Heart right ventricle (tissue), 16 donors: ENCODE results near the gene TMEM18. TPM values are rescaled to one million over a fixed set of nuclear protein-coding genes. Genes with fewer than 3 reads are reported as not detected.

Experiments
- ATAC-seq, 8 donors: fragments of 200-7000 bp; cut with Tn5 transposase; one replicate each; pipeline ENCODE4 v1.9.1; 2020; ENCODE audit warnings: mild to moderate bottlenecking in 8 of 8, moderate library complexity in 8 of 8, moderate number of reproducible peaks in 1 of 8
- DNase-seq, 2 donors: peaks; one replicate each; pipeline ENCODE4 v3.0.0-alpha.2; 2020
- H3K27ac ChIP-seq, 10 donors: fragments of 200-600 bp; sonication (generic) in 2 of 10; one replicate each; pipeline versions ENCODE4 v1.5.0 to v1.8.0; 2020 to 2022; ENCODE audit warnings: mild to moderate bottlenecking in 3 of 10
- H3K27me3 ChIP-seq, 7 donors: fragments of 200-600 bp; one replicate each; pipeline ENCODE4 v1.8.0; 2021 to 2022; ENCODE audit warnings: mild to moderate bottlenecking in 2 of 7
- H3K36me3 ChIP-seq, 9 donors: fragments of 200-600 bp; sonication (generic) in 1 of 9; one replicate each; pipeline versions ENCODE4 v1.5.0 to v1.8.0; 2020 to 2022; ENCODE audit warnings: mild to moderate bottlenecking in 2 of 9
- H3K4me1 ChIP-seq, 9 donors: fragments of 200-600 bp; sonication (generic) in 1 of 9; one replicate each; pipeline versions ENCODE4 v1.5.0 to v1.8.0; 2020 to 2022; ENCODE audit warnings: mild to moderate bottlenecking in 4 of 9
- H3K4me3 ChIP-seq, 10 donors: fragments of 200-600 bp; sonication (generic) in 2 of 10; one replicate each; pipeline versions ENCODE4 v1.5.0 to v1.8.0; 2020 to 2022; ENCODE audit warnings: mild to moderate bottlenecking in 7 of 10, moderate library complexity in 2 of 10
- H3K9me3 ChIP-seq, 11 donors: fragments of 200-600 bp in 10 of 11; sonication (generic) in 2 of 11; one replicate each; pipeline versions ENCODE4 v1.5.0 to v1.8.0; 2013 to 2022; ENCODE audit warnings: mild to moderate bottlenecking in 2 of 11, control low read depth in 1 of 11, moderate library complexity in 1 of 11
- CTCF ChIP-seq, 9 donors: fragments of 200-600 bp; sonication (generic) in 2 of 9; IDR thresholded peaks; one replicate each; pipeline versions ENCODE4 v1.5.0 to v1.8.0; 2021 to 2022; ENCODE audit warnings: antibody characterized with exemption in 9 of 9, mild to moderate bottlenecking in 5 of 9, moderate library complexity in 1 of 9
- WGBS, 2 donors: extraction: QIAGEN DNeasy Blood & Tissue Kit; methylation state at CpG; one replicate each; pipeline ENCODE4 v1.1.7; 2013; ENCODE audit warnings: inconsistent platforms in 1 of 2; 5-methylcytosine and 5-hydroxymethylcytosine counted together
- intact Hi-C, 10 donors: fragments of 100-400 bp; cut with DNase I; formaldehyde crosslinking; loops; one replicate each; pipeline versions ENCODE4 v1.11.1 to v1.14.2; 2022
- polyA plus RNA-seq, 2 donors: library from polyadenylated mRNA; stranded (reverse); fragments of 200-250 nt; gene quantifications; one replicate each; pipeline ENCODE4 v1.2.3, GENCODE V29; 2013
- total RNA-seq, 10 donors: library from RNA; stranded (reverse); fragmentation: NEBNext Ultra II Directional in 3 of 10; extraction: Animal tissue kit (Norgen Biotek cat#: 25700) in 3 of 10; gene quantifications; one replicate each; pipeline versions ENCODE4 v1.2.1 to v1.2.4, GENCODE V29; 2021 to 2023
- donor health status: Arrhythmogenic right ventricular cardiomyopathy.
- donor health status: ischemic (EF 13 %, LVEDD 7.1; RV severe dilation, severe dysfunction).
- donor health status: healthy with polysubstance abuse.
- donor health status: DM: no; HTN: yes; CAD: no.
- donor health status: DM: no; HTN: no; CAD: no.
- donor health status: ischemic (EF 25% LVEDD 6.9; RV normal size, moderate dysfunction).
- donor health status: ischemic (EF 25% LVEDD 5.7; RV mildly dilated, moderate dysfunction).
- donor health status: healthy.
- donor health status: DM: yes; HTN: yes; CAD: no.
- donor health status: Ischemic cardiomyopathy.
- donor health status: ischemic (EF 35%, LVEDD 5.7; RV mildly dilated, moderate dysfunction).
- donor health status: nonischemic (EF 11% LVEDD 7.7; RV severe dilation, severe dysfunction).
- donor health status: DM: yes; HTN: yes; CAD: no.
- donor health status: PGD.
- donor health status: ischemic (EF 29% LVEDD 5.4; RV normal size, mild dysfunction).
- donor health status: nonischemic (EF 23%, LVEDD 6.1; RV moderate dilation, normal function).

The TMEM18 gene
- total and polyA plus RNA-seq, 12 donors, result 10.1 to 21.9 (median 12.2) TPM

DNA sequence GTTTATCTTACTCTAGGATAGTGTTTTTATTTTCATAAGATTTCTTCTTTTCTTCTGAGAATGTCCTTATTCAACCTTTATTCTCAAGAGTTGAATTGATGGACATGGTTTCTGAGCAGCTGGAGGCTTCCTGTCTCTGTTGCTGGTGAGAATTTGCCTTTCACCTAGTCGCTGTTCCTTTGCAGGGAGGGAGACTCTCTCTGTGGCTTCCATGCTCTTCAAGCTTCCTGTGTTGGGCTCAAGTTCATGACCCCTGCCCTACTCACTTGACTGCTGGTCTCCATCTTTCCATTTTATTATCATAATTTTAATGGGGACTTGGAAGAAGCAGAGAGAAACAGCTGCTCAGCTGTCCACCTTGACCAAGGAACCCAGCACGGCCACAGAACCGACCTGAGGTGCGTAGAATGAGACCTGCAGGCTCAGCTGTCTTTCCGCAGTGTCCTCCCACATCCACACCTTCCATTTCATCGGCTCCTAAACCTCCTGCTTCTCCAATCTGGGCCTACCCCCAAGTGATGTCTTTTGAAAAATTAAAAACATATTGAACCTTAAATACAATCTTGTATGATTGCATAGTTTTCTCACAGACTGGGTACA lies 24.2 kb downstream of the TMEM18 start:
- Histone ChIP-seq H3K27me3 (peaks cover 0 to 33% (median 12%) of the 10 kb centered on the region in 7 donors), H3K9me3 (no peaks in the 10 kb centered on the region), H3K4me3 (no peak overlapping the region), H3K27ac (no peak overlapping the region), H3K4me1 (no peaks in the 10 kb centered on the region), H3K36me3 (no peaks in the 10 kb centered on the region)
- DNase-seq (no peak), ATAC-seq (no peak)
- WGBS, 2 donors, result 85 to 86% methylated on average over 6 of the region's 6 CpGs
- intact Hi-C loops, result no loop called here
- TF ChIP-seq CTCF (IDR thresholded peaks at IDR 0.05), result no peak

DNA sequence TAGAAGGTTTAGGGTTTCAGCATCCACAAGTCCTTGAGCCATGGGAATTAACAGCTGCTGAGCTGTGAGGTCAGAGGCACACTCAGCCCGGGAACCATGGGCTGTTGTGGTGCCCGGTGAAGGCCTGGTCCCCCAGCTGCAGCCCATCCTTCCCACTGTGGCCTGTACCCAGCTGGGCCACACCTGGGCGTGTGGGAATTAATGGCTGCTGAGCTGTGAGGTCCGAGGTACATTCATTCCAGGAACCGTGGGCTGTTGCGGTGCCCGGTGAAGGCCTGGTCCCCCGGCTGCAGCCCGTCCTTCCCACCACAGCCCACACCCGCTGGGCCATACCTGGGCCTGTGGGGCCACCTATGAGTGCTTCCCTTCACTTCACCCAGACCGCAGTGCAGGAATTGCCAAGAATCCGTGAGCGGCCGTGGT lies 25.2 kb downstream of the TMEM18 start:
- DNase-seq (no peak), ATAC-seq (no peak)
- no peaks in the 10 kb centered on the region for H3K36me3 ChIP-seq
- TF ChIP-seq CTCF (IDR thresholded peaks at IDR 0.05), result no peak
- H3K9me3 ChIP-seq, result no peaks in the 10 kb centered on the region
- H3K4me1 ChIP-seq, result no peaks in the 10 kb centered on the region
- no peak overlapping the region for H3K4me3 ChIP-seq
- 89 to 95% methylated on average over 13 to 14 of the region's 14 CpGs for WGBS, 2 donors
- intact Hi-C loops, result no loop called here
- peaks cover 0 to 32% (median 14%) of the 10 kb centered on the region in 7 donors for H3K27me3 ChIP-seq
- no peak overlapping the region for H3K27ac ChIP-seq

DNA sequence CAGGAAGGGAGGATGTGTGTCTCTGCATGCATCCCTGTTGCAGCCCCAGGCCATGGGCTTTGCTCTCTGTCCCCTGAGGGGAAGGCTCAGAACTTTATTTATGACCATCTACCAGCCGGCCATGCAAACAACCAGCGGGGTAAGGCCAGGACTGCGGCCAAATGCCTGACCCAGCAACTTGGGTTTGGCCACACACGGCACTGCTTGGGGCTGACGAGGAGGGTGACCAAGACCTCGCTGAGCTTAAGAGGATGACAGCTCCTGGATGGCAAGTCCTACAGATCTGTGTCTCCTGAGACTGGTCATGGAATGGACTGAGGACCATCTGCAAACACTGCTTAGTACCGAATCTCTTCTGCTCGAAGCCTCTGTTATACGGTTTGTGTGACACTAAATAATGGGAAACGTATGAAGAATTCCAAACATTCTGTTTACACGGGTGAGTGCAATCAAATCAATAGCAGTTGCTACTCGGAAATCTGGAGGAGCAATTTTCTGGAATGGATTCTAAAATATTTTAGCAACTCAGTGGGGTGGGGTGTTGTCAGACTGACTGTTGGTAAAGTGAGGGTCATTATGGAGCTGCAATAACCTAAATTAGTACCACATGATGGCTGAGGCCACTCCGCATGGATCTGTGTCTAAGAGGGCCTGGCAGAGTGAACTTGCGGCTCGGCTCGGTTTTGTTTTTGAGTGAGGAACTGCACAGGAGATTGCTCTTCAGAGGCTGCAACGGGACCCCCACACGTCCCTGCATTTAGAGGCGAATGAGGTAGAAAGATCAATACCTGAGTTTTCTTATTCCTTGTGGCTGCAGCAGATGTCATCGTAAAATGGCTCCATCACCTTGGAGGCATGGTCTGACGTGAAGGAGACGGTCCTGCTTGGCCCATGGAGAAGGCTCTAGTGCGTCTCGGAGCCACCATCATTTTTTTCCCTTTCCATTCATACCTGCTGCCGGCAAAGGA lies 26.6 kb downstream of the TMEM18 start:
- peaks cover 0 to 40% (median 27%) of the 10 kb centered on the region in 7 donors for H3K27me3 ChIP-seq
- no peaks in the 10 kb centered on the region for H3K36me3 ChIP-seq
- H3K4me3 ChIP-seq, result no peak overlapping the region
- no peak for ATAC-seq
- no peak for DNase-seq
- intact Hi-C loops, result no loop called here
- TF ChIP-seq CTCF (IDR thresholded peaks at IDR 0.05), result no peak
- WGBS, 2 donors, result 89 to 90% methylated on average over 25 of the region's 25 CpGs
- H3K4me1 ChIP-seq, result no peaks in the 10 kb centered on the region
- no peak overlapping the region for H3K27ac ChIP-seq
- H3K9me3 ChIP-seq, result no peaks in the 10 kb centered on the region

DNA sequence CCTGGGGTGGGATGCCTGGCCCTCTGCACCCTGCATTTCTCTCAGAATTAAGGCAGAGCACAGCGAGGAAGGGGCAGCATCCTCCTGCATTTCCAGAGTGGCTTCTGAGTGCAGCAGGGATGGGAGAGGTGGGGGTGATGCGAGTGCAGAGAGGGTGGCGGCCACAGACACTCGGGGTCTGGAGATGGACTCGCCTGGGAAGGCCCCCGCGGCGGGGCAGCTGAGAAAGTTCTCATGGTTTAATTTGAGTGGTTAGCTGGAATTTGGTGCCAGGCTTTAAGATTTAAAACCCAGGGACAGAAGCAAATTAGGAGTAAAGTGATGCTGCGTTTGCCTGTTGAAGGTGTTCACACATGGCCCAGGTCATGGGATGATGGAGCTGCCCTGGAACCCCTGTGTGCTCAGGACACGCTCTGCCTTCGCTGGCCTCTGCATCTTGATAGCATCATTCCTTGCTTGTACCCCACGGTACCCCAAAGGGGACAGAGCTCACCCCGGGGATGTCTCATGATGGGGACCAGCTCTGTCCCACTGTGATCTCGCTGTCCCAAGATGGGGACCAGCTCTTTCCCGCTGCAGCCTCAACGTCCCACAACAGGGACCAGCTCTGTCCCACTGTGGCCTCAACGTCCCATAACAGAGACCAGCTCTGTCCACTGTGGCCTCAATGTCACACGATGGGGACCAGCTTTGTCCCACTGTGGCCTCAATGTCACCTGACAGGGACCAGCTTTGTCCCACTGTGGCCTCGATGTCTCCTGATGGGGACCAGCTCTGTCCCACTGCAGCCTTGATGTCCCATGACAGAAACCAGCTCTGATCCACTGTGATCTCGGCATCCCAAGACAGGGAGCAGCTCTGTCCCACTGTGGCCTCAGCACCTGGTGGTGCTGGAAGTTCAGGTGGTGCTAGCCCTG lies 27.5 kb downstream of the TMEM18 start:
- H3K27me3 ChIP-seq, result peaks cover 0 to 50% (median 35%) of the 10 kb centered on the region in 7 donors

More for the DNA sequence above, 27.5 kb downstream of the TMEM18 start:
- no peak overlapping the region for H3K4me3 ChIP-seq
- H3K9me3 ChIP-seq, result no peaks in the 10 kb centered on the region
- intact Hi-C loops, result no loop called here
- no peaks in the 10 kb centered on the region for H3K4me1 ChIP-seq
- H3K27ac ChIP-seq, result no peak overlapping the region
- DNase-seq (no peak), ATAC-seq (no peak)
- 85 to 88% methylated on average over 20 of the region's 20 CpGs for WGBS, 2 donors
- no peaks in the 10 kb centered on the region for H3K36me3 ChIP-seq
- TF ChIP-seq CTCF (IDR thresholded peaks at IDR 0.05), result no peak
